GM10847 (cell line): ENCODE measurements around the gene PRRX2.

ENCODE experiments used
- POLR2A ChIP-seq: IDR thresholded peaks from 2 replicates; pipeline ENCODE4 v1.6.1; 2011; ENCODE audit not compliant: insufficient read length; ENCODE audit errors: extremely low read depth

PRRX2 gene

DNA sequence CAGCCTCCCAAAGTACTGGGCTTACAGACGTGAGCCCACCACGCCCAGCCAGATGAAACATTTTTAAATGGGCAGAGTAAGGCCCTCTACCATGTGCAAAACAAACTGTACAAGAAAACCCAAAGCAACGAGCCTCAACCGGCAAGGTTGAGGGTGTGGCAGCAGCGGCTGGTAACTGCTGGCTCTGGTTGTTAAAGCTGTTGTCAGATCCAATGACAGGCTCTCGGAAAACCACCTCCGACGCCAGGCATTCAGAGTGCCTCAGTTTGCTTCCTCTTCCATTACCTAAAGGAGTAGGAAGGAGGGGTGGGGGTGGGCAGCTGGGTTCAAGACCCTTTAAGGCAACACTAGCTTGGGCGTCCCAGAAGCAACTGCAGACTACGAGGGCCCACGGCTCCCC is 21.1 kb upstream of the PRRX2 start:
- TF ChIP-seq POLR2A: no peak

DNA sequence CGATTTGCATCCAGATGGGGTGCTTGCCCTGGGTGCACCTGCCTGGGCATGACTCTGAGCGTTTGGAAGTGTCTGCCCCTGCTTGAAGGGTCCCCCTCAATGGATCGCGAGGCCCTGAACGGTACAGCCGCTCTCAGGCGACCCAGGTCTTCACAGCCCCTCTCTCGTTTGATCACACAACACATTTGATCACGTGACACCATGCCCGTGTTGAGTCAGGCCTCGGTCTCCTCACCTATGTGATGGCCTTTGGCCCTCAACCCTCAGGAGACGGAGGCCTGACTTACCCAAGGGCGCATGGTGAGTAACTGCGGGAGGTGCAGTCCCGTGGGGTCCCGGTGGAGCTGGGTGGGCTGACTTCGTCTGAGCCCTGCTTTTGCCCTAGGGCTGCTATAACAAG is 20.5 kb upstream of the PRRX2 start:
- no peak for TF ChIP-seq POLR2A

DNA sequence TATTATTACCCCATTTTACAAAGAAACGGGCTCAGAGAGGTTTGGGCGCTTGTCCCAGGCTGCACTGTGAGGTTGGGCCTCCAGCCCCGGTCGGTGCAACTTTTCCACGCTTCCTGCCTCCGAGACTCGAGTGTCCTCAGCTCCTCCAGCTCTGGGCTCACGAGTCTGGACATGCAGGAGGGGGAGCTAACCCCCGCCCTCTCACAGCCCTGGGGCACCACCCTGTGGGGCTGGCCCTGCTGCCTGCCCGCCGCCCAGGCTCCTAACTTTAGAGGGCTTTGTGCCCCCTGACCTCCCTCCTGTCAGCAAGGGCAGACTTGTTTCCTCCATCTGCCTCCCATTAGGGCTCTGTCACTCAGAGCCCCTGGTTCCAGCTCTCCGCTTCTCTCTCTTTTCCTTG is 19.2 kb upstream of the PRRX2 start:
- no peak for TF ChIP-seq POLR2A

DNA sequence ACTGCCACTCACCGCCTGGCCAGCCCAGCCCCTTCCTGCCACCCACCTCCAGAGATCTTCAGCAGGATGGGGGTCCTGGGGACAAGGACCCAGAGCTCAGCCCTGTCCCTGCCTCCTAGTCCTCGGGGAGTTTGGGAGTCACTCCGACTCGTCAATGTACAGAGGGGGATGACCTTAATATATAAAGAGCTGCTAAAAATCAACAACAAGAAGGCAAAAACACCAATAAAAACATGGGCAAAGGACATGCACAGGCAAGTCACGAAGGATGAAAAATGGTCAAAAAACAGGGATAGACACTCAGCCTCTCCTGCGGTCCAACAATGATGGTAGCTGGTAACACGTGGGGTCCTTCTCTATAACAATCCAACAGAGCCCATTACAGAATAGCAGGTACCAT is 18.8 kb upstream of the PRRX2 start:
- TF ChIP-seq POLR2A: no peak

DNA sequence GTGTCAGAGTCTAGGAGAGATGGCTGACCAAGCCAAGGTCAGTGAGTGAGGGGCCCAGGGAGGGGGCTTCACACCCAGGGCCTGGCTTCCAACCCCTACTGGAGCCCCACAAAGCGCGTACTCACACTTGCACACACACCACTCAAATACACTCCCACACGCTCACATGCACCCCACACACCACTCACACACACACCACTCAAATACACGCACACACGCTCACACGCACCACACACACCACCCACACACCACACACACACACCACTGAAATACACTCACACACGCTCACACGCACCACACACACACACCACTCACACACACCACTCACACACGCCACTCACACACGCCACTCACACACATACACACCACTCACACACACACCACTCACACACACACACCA is 17.8 kb upstream of the PRRX2 start:
- no peak for TF ChIP-seq POLR2A

DNA sequence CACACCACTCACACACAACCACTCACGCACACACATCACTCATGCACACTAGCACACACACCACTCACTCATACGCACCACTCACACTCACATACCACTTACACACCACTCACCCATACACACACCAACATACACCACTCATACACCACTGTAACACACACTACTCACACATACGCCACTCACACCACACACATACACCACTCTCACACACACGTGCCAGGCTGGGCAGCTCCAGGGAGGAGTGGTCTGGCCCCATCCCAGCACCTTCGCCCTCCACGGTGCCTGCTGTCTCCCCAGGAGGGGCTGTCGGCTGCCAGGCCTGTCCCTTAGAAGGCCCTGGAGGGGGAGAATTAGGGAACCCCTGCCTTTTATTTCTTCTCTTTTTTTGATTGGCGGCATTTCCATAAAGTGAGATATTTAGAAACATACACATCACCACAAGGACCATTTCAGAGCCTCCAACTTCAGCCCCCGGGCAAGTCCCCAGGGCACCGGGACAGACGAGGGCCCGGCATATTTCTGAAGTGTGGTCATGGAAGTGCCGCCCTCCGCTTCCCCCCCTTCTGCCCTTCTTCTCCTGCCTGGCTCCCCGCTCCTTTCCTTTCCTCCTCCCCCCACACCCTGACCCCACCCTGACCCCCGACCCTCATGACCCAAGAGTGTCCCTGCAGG is 17.2 kb upstream of the PRRX2 start:
- no peak for TF ChIP-seq POLR2A

DNA sequence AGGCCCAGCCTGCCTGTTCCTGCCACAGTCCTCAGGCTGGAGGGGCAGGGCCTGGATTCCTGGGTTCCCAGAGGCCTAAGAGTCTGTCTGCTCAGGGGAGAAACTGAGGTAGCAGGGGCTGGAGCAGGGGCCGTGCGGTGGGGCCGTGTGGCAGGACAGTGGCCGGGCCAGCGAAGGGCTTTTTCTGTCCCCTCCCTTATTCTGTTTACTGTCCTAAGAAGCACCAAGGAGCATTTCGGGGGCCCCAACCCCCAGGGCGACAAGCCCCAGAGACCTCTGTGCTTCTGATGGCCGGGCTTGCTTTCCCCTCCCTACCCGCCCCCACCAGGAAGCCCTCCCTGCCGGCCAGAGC is 16.7 kb upstream of the PRRX2 start:
- TF ChIP-seq POLR2A: no peak

DNA sequence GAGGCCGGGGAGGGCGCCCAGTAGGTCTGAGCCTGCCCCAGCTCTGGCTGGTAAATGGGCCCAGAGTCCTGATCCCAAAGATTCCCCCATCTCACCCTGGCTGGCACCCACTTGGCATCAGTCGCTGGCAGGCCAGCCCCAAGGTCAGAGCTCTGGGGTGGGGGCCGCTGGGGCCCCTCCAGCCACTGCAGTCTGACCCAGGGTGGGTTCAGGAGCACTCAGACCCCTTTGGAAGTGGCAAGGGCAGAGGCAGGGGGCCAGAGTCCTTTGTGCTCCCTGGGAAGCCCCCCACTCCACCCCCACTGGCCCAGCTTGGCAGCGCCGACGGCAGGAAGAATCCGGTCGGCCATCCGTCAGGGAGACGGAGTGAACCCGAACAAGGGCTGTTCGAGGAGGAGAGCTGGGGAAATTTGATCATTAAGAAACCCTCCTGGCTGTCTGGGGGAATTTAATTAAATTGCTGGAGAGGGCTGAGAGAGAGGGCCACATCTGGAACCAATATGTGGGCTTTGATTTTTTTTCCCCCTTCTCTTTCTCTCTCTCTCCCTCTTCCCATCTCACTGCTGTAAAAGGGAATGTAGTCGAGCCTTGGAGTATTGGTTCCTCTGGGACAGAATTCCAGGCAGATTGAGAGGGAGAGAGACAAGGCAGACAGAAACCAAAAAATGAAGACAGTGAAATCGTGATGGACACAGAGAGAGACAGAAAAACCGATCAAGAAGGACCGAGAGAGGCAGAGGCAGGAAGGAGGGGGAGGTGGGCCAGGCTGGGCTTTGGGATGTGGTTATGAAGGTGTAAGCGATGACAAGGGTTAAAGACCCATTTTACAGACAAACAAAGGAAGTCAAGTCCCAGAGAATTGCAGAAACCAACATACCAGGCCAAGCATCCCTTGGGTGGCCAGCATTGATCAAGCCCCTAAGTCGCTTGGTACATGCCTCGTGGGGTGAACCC is 15.4 kb upstream of the PRRX2 start:
- TF ChIP-seq POLR2A: no peak

DNA sequence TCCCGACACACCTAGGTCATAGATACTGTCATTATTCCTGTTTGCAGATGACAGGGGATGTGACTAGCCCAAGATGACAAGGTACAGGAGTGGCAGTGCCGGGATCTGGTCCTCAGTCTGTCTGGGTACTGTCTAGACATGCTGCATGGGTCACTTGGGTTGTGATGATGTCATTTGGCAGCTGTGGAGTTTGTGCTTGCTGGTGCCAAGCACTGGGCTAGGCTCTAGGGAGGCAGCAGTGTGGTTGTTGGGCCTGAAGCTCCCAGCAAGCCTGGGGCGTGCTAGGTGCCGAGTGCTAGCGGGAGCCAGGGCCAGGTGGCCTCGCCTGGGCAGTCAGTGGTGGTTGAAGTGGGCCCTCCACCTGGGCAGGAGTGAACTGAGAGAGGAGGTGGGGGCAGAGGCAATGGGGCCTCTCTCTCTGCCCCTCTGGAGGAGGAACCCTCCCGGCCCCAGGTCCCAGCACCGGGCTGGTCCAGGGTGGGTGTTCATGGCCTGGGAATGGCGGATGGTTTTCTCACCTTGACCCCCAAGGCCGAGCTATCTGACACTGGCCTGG is 14.7 kb upstream of the PRRX2 start:
- no peak for TF ChIP-seq POLR2A

DNA sequence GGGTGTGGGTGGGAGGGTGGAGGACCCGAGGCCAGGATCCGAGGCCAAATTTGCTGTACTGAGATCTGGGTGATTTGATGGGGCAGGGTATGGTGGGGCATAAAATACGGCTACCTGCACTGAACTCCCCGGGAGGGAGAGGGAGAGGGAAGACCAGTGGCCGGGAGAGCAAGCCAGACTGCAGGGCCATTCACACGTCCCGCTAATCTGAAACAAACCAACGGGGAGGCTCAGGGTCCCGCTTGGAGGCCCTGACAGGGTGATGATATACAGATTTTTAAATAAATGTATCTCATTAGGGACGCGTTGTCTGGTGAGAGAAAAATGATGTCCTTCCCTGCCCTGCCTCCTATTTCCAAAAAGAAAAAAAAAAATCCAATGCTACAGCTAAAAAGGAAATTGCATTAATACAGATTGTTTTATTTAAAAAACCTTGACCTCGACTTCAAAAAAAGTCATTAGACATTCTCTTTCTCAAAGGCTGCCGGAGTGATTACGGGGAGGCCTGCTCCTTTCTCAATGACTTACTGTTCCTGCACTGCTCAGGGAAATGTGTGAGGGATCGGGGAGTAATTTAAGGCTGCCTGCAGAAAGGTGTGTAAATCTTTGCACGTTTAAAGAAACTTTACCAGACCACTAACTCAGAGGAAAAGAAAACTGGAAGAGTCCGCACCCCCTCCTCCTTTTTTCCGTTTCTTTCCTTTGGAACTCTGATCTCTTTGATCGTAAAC is 11.5 kb upstream of the PRRX2 start:
- TF ChIP-seq POLR2A: no peak

DNA sequence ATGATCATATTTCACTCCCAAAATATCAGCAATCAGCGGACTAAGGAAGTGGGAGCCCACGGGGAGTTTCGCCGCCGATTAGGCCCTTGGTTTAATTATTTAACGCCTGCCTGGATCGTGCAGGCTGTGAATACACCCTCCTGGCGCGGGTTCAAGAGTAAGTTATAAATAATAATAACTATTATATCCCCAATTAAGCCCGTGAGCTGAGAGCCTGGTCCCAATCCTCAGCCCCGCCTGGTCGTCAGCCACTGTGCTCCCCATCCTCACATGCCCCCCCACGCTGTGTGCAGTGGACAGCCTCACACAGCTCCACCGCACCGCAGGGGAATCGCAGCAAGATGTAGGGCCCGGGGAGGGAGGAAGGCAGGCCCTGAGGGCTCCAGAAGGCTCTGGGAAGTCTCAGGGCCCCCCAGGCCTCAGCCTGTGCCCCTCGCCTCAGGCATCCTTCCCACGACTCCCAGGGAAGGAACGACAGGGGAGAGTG is 10.8 kb upstream of the PRRX2 start:
- TF ChIP-seq POLR2A: no peak

DNA sequence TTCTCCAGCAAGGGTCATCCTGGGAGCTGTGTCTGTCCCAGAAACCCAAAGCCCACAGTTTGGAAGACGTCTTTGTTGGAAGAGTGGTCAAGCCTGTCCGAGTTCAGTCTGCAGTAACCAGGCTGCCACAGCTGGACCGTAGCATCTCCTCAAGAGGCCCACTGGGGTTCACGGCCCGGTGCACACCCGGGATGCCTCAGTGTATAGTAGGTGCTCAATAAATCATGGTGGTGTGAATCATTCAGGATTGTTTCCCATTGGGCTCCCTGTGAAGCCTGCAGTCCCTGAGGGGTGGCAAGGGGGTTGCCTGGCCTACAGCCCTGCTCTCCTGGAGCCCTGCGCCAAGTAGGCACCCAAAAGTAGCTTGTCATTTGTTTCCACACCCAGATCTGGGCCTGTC is 10.3 kb upstream of the PRRX2 start:
- TF ChIP-seq POLR2A: no peak

DNA sequence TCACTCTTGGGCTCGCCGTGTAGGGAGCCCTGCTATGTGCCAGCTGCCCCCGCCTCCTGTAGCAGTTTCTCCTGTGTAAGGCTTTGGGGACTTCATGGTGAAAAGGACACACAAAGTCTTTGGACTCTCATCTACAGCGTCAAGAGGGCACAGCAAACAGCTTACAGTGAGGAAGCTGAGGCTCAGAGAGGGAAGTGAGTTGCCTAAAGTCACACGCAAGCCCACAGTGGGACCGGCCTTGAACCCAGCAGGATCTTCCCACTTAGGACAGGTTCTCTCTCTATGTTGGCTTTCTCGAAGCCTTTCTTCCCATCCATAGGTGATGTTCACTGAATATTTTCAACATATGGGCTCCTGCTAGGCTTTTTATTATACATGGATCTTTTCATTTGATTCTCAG is 9.8 kb upstream of the PRRX2 start:
- TF ChIP-seq POLR2A: no peak

DNA sequence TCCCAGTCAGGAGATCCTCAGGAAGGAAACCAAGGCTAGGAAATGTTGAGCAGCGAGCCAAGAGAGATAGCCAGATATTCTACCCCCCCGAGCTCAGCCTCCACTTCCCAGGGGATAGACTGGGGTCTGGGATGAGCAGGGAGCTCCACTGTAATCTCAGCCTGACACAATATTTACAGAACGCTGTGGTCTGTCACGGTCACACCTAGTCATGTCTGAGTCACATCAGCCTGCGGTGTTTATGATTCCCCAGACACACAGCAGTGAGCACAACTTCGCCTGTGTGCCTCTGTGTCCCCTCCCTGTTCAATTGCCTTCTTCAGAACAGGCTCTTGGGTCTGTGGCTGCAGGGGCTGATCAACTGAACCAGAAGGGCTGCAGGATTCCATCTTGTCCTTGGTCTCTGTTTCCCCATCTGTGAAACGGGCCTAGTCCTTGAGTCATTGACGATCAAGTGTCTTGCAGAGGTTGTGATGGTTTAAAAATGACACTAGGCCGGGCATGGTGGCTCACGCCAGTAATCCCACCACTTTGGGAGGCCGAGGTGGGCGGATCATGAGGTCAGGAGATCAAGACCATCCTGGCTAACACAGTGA is 8.6 kb upstream of the PRRX2 start:
- TF ChIP-seq POLR2A: no peak

DNA sequence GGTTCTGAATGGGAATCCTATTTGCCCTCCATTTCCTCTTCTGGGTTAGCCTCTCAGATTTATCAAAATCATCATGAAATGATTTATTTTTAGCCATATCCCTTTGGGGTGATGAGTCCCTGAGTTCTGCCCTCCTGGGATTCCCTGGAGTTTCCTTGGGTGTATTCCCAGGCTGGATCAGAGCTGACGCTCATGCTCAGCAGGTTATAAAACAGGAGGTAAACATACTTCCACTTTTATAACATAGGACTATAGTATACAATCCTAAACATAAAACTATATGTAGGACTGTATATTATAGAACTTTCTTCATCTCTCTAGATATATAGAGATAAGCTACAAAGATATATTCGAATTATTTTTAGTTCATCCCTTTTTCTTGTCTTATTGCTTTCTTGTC is 4.4 kb upstream of the PRRX2 start:
- no peak for TF ChIP-seq POLR2A
